ENCODE measurements around the gene SPTBN5.

SPTBN5 gene

DNA sequence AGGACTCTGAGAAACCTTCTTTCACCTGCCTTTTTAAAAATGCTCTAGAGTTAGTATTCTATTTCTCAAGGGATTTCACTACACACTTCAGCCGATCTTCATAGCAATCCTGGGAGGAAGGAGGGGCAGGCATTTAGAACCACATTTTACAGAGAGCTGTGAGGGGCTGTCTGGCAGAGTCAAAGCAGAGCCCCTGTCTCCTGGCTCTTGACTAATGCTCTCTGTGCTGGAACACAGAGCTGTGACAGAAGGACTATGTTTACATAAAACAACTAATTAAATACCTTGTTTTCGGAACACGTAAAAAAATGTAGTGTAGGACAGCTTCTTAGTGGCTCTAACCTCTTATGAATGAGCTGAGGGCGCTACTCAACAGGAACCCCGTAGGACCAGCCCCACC is 7.6 kb upstream of the SPTBN5 start:
- DNase-seq, result no peak

GRCh38 chr15:41900526-41901380 is 6.9 kb upstream of the SPTBN5 start:
- no peak for DNase-seq

DNA sequence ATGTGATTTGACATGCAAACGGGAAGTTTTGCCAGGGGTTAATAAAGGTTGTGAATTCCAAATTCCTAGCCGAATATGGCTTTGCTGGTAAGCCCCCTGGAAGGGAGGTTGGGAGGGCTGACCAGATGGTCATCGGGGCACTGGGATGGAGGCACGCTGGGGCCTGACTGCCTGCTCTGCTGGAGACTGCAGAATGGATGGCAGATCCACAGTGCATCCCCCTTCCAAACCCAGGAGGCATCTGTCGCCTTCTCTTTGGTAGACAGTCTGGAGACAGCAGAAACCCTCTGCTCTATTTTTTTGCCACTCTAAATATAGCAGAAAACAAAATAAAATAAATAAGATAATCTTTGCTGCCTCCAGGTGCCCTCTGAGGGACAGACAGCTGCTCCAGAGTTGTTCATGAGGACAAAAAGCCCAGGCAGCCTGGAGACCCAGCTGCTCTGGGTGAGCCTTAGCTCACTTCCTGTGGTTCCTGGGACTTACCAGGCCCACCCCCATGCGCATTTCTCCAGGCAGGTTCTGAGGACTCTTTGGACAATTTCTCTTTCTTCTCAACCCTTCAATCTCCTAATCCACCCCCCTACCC is 6.1 kb upstream of the SPTBN5 start:
- DNase-seq, result no peak

- DNase-seq, result no peak
Observed at GRCh38 chr15:41897363-41897799, 3.5 kb upstream of the SPTBN5 start.

GRCh38 chr15:41896566-41896965 is 2.7 kb upstream of the SPTBN5 start:
- no peak for DNase-seq

GRCh38 chr15:41895957-41896356 is 2.1 kb upstream of the SPTBN5 start:
- no peak for DNase-seq

DNA sequence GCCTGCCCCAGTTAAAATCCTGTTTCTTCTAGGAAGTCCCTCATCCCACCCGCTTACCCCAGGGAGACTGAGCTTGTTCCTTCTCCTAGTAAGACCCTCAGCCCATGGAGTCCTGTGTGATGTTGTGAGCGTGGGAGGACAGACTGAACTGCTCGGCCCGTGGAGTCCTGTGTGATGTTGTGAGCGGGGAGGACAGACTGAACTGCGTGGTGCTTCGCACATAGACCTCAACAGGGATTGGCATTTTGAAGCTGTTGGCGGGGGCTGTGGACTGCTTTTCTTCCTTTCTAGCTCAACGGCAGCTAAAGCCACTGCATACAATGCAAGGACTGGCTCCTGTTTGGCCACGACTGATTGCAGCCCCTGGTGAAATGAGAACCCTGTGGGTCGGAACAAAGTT is 1.6 kb upstream of the SPTBN5 start:
- DNase-seq, result no peak

DNA sequence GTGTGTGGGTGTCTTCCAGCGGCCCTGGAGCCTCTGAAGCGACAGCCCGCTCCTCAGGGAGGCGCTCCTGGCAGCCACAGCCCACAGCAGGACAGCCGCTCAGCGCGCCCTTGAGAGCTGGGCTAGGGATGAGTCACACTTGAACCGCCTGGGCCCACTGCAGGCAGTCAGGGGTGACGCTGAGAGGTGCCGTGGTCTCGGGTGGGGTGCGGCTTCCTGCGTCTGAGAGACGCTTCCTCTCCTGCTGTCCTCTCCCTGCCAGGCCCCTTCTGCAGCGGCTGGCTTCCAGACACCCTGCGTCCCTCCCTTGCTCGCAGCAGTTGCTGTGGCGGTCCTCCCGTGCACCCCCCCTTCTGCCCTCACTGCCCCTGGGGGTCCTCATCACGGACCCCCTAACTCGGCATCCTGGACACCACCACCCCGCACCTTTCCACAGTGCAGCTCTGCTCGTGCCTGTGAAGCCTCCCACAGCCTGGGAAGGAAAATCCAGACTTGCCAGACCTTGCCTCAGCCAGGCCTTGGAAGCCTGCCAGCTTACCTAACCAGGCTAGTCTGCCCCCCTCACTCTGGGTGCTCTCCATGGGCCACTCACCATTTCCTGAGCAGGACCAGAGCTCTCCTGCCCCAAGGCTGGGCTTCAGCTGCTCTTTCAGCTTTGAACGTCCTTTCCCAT is 1.1 kb upstream of the SPTBN5 start:
- DNase-seq, result peak; percentile 90

GRCh38 chr15:41894251-41894790 is 468 bp upstream of the SPTBN5 start:
- DNase-seq, result no peak

DNA sequence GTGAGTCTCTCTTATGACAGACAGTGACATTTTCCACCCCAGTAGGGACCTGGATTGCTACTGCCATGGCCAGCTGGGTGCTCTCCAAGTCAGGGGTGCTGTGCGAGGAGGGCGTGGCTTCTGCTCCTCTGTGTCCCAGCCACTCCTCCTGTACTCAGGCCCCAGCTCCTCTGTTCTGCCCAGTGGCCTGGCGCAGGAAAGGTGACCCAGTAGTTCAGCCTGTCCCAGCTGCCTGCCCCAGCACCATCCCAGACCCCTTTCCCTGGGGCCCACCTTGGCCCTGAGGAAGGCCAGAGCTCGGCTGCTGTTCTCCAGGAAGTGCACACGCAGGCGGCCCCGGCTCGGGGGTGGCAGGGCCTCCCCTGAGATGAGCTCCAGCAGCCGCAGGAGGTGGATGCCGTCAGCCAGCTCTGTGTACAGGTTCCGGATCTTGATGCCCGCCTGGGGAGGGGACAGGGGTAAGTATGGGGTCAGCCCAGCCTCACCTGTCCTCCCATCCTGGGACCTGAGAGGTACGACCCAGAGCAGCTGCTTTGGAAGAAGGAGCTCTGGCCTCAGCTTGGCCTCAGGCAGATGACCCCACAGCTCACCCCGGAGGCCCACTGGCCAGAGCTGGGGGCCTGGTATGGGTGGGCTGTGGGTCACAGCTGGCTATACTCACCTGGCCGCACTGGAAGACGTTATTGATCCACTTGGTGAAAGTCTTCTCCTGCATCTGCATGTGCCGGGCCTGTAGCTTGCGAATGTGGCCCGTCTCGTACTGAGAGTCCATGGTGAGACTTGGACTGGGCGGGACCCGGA is 1.0 kb downstream of the SPTBN5 start:
- peak; percentile 22 for DNase-seq

- no peak for DNase-seq
Observed at GRCh38 chr15:41891946-41892345, 1.9 kb downstream of the SPTBN5 start.

- DNase-seq, result no peak
Observed at GRCh38 chr15:41891226-41891625, 2.6 kb downstream of the SPTBN5 start.

DNA sequence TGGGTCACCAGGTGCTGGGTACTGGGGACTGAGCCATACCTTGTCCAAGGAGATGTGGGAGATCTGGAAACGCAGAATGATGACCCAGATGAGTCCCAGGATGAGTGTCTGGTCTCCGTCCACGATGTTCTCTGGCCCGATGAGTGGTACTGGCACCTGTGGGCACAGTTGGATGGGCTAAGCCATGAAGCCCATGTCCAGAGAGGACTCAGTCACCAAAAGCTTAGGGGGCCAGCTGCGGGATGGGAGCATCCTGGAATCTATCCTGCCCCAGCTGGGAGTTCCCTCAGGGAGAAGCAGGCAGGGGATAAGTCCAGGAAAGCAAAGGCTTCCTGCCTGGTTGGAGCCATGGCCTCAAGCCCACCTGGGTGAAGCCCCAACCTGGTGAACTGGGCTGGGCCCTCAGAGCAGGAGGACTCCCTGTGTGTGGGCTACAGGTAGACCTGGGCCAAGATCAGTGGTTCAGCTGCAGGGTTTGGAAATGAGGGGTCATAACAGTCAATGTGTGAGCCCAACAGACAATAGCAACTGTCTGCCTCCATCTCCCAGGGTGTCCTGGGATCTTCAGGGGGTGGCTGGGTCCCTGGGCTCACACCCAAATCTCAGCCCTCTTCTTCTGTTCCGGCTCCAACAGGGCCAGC is 3.7 kb downstream of the SPTBN5 start:
- DNase-seq, result no peak

GRCh38 chr15:41888662-41889253 is 5.1 kb downstream of the SPTBN5 start:
- DNase-seq, result no peak

DNA sequence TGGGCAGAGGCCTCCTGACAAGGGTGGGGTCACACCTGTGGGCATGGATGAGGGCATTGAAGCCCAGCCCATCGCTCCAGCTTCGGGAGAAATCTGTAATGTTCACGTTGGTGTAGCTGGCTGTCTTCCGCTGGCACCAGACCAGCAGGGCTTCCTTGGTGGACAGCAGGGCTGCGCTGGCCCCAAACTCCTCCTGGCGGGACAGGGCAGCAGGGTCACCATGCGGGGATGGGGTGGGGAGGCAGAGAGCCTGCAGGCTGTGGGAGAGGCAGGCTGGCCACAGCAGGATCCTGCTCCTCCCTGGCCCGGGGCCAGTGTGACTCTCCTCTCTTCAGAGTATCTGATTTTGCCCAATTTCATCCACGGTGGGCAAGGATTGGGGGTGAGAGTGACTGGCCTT is 6.0 kb downstream of the SPTBN5 start:
- DNase-seq, result no peak

GRCh38 chr15:41887161-41887560 is 6.7 kb downstream of the SPTBN5 start:
- DNase-seq, result no peak

GRCh38 chr15:41886741-41887140 is 7.1 kb downstream of the SPTBN5 start:
- no peak for DNase-seq

DNA sequence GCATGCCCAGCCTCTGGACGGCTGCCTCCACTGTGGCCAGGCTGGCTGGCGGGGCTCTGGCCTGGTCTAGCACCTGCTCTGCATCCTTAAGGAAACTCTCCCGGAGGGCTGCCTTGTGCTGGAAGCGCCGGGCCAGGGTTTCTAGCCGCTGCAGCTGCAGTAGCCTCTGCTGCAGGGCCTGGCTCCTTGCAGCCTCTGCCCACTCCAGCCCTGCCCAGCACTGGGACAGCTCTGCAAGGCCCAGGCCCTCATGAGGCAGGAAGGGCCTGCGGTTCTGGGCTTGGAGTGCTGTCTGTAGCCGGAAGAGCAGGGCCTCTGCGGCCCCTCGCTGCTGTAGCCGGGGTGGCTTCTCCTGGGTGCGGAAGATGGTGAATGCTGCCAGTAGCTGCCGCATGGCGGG is 8.0 kb downstream of the SPTBN5 start:
- no peak for DNase-seq

DNA sequence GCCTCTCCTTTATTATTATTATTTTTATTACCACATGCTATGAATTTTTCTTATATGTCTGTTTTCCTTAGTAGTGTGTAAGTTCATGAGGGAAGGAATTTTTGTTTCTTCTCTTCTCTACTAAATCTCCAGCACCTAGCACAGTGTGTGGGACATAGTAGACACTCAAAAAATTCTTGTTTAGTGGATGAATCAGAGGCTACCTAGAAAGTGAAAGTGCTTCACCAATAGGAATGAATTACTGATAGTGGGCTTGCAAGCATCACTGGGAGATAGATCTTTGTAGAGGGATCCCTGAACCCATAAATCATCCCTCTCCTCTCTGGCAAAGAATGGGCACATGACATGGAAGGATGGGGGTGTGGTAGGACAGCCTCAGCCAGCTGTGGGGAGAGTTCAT is 8.5 kb downstream of the SPTBN5 start:
- DNase-seq, result no peak

- no peak for DNase-seq
Observed at GRCh38 chr15:41884458-41884857, 9.4 kb downstream of the SPTBN5 start.

GRCh38 chr15:41883484-41883825 is 10.4 kb downstream of the SPTBN5 start:
- no peak for DNase-seq

All from activated CD4-positive, alpha-beta T cell treated with anti-CD3 and anti-CD28 coated beads, Interleukin-2, amount 50 U/mL, for 1 hour (primary cell).